Esophagus squamous epithelium (tissue), 4 donors: Measurements from ENCODE around the gene EME1.

ENCODE experiments used
- POLR2A ChIP-seq, 4 donors: fragments of 450-650 bp; IDR thresholded peaks; one replicate each; pipeline ENCODE4 v1.6.1; 2017; ENCODE audit warnings: antibody characterized with exemption in 4 of 4, mild to moderate bottlenecking in 4 of 4, moderate library complexity in 3 of 4
- TF ChIP-seq, protein P1 (sequence below), 6 experiments: fragments of 450-650 bp in 4 of 6; fragments of 200-600 bp in 2 of 6; sonication (generic) in 2 of 6; IDR thresholded peaks; one replicate each; pipeline ENCODE4 v1.5.1; 2016 to 2019; ENCODE audit warnings: antibody characterized with exemption in 6 of 6, mild to moderate bottlenecking in 4 of 6, moderate library complexity in 4 of 6

DNA sequence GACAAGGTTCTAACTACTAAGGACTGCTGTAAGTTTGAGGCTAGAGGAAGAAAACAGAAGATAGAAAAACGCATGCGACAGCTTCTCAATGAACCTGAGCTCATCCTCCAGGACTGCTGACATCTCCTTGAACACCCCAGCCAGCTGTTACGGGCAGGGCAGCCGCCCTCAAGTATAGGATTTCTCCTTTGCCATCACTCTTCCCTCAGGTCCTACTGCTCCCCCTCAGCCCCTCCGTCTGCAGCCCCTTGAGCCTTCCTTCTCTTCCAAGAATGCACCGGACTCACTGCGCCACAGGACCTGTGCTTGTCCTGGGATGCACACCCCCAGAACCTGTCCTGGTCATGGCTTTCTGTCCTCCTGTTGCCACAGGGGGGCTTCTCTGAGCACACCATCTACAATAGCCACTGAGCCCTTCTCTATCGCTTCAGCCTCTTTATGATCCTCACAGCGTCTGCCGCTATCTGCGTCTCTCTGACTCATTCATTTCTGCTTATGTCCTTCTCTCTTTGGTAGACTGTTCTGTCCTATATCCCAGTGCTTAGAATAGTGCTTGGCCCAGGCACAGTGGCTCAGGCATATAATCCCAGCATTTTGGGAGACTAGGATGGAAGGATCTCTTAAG lies 42.8 kb upstream of the EME1 start:
- TF ChIP-seq, protein P1, sequence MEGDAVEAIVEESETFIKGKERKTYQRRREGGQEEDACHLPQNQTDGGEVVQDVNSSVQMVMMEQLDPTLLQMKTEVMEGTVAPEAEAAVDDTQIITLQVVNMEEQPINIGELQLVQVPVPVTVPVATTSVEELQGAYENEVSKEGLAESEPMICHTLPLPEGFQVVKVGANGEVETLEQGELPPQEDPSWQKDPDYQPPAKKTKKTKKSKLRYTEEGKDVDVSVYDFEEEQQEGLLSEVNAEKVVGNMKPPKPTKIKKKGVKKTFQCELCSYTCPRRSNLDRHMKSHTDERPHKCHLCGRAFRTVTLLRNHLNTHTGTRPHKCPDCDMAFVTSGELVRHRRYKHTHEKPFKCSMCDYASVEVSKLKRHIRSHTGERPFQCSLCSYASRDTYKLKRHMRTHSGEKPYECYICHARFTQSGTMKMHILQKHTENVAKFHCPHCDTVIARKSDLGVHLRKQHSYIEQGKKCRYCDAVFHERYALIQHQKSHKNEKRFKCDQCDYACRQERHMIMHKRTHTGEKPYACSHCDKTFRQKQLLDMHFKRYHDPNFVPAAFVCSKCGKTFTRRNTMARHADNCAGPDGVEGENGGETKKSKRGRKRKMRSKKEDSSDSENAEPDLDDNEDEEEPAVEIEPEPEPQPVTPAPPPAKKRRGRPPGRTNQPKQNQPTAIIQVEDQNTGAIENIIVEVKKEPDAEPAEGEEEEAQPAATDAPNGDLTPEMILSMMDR (IDR thresholded peaks at IDR 0.05), result no peak
- no peak for TF ChIP-seq POLR2A (IDR thresholded peaks at IDR 0.05)
